Caki2 (cell line): ENCODE measurements around the gene SNX5. TPM values are rescaled to one million over a fixed set of nuclear protein-coding genes. Genes with fewer than 3 reads are reported as not detected.

Source experiments
- DNase-seq: peaks from one replicate; pipeline ENCODE4 v3.0.0-alpha.2; 2015; ENCODE audit warnings: low read depth
- in situ Hi-C: cut with HindIII; loops from 2 replicates; pipeline ENCODE4 v1.10.0; 2016; ENCODE audit warnings: low sequenced_read_pairs, low pct_unique_long_range_greater_than_20kb, mixed read lengths
- total RNA-seq: library from RNA; depleted of rRNA; stranded (reverse); fragments of >200 nt; shearing (Covaris generic); gene quantifications from 2 replicates; pipeline ENCODE4 v1.2.3, GENCODE V29; 2014; ENCODE audit warnings: low replicate concordance

SNX5 gene
- total RNA-seq, 1 experiment from 2014 or later: 132 TPM

GRCh38 chr20:17933711-17934110 lies 34.9 kb downstream of the SNX5 start:
- in situ Hi-C loops: no loop called here
- no peak for DNase-seq

- in situ Hi-C loops: no loop called here
- DNase-seq: no peak
These were observed 35.5 kb downstream of the SNX5 start for GRCh38 chr20:17933121-17933520.

- in situ Hi-C loops: no loop called here
- no peak for DNase-seq
These were observed 36.2 kb downstream of the SNX5 start for GRCh38 chr20:17932396-17932795.

GRCh38 chr20:17931513-17931912 lies 37.1 kb downstream of the SNX5 start:
- in situ Hi-C loops: no loop called here
- no peak for DNase-seq

GRCh38 chr20:17928633-17929311 lies 39.8 kb downstream of the SNX5 start:
- in situ Hi-C loops: no loop called here
- DNase-seq: no peak

- in situ Hi-C loops: no loop called here
- no peak for DNase-seq
These were observed 40.4 kb downstream of the SNX5 start for GRCh38 chr20:17928211-17928611.

GRCh38 chr20:17925940-17926300 lies 42.7 kb downstream of the SNX5 start:
- DNase-seq: no peak
- in situ Hi-C loops: no loop called here

- in situ Hi-C loops: no loop called here
- DNase-seq: no peak
These were observed 43.3 kb downstream of the SNX5 start for GRCh38 chr20:17925141-17925939.

GRCh38 chr20:17921774-17922173 lies 46.8 kb downstream of the SNX5 start:
- in situ Hi-C loops: no loop called here
- no peak for DNase-seq

- no peak for DNase-seq
- in situ Hi-C loops: no loop called here
These were observed 49.4 kb downstream of the SNX5 start for GRCh38 chr20:17919149-17919548.

GRCh38 chr20:17917832-17918618 lies 50.6 kb downstream of the SNX5 start:
- in situ Hi-C loops: no loop called here

GRCh38 chr20:17916433-17916891 lies 52.1 kb downstream of the SNX5 start:
- no peak for DNase-seq
- in situ Hi-C loops: no loop called here

More at GRCh38 chr20:17917832-17918618, 50.6 kb downstream of the SNX5 start:
- no peak for DNase-seq

- in situ Hi-C loops: no loop called here
- DNase-seq: no peak
These were observed 53.6 kb downstream of the SNX5 start for GRCh38 chr20:17914957-17915356.

GRCh38 chr20:17912916-17913315 lies 55.7 kb downstream of the SNX5 start:
- no peak for DNase-seq
- in situ Hi-C loops: no loop called here

GRCh38 chr20:17911927-17912326 lies 56.7 kb downstream of the SNX5 start:
- in situ Hi-C loops: no loop called here
- no peak for DNase-seq

- DNase-seq: peak; percentile 67
- in situ Hi-C loops: no loop called here
These were observed 57.7 kb downstream of the SNX5 start for GRCh38 chr20:17910828-17911294.

- no peak for DNase-seq
- in situ Hi-C loops: no loop called here
These were observed 58.7 kb downstream of the SNX5 start for GRCh38 chr20:17909869-17910321.

- DNase-seq: no peak
- in situ Hi-C loops: no loop called here
These were observed 63.0 kb downstream of the SNX5 start for GRCh38 chr20:17905544-17905943.

GRCh38 chr20:17904027-17904426 lies 64.6 kb downstream of the SNX5 start:
- in situ Hi-C loops: no loop called here
- no peak for DNase-seq
